ENCODE measurements around the gene ZNF565. TPM values are rescaled to one million over a fixed set of nuclear protein-coding genes. Genes with fewer than 3 reads are reported as not detected.

ZNF565 gene
- total and polyA plus RNA-seq, 7 donors = 2.4 to 7.5 (median 5.3) TPM

GRCh38 chr19:36172852-36173251 lies 41.6 kb downstream of the ZNF565 start:
- H3K4me3 ChIP-seq = no peak overlapping the region
- no peaks in the 10 kb centered on the region for H3K27me3 ChIP-seq
- H3K36me3 ChIP-seq = no peaks in the 10 kb centered on the region
- H3K27ac ChIP-seq = no peak overlapping the region
- H3K4me1 ChIP-seq = peaks cover 0 to 4% (median 2%) of the 10 kb centered on the region in 4 donors
- DNase-seq = no peak
- no peaks in the 10 kb centered on the region for H3K9me3 ChIP-seq
- WGBS, 2 donors = 90 to 94% methylated on average over 5 of the region's 5 CpGs
- intact Hi-C loops (cut with DNase I) = no loop called here
- TF ChIP-seq POLR2A (IDR thresholded peaks at IDR 0.05) (no peak), POLR2AphosphoS5 (IDR thresholded peaks at IDR 0.05) (no peak), EP300 (IDR thresholded peaks at IDR 0.05) (no peak)
- TF ChIP-seq, protein P1, sequence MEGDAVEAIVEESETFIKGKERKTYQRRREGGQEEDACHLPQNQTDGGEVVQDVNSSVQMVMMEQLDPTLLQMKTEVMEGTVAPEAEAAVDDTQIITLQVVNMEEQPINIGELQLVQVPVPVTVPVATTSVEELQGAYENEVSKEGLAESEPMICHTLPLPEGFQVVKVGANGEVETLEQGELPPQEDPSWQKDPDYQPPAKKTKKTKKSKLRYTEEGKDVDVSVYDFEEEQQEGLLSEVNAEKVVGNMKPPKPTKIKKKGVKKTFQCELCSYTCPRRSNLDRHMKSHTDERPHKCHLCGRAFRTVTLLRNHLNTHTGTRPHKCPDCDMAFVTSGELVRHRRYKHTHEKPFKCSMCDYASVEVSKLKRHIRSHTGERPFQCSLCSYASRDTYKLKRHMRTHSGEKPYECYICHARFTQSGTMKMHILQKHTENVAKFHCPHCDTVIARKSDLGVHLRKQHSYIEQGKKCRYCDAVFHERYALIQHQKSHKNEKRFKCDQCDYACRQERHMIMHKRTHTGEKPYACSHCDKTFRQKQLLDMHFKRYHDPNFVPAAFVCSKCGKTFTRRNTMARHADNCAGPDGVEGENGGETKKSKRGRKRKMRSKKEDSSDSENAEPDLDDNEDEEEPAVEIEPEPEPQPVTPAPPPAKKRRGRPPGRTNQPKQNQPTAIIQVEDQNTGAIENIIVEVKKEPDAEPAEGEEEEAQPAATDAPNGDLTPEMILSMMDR (IDR thresholded peaks at IDR 0.05) = no peak

GRCh38 chr19:36169084-36169760 lies 45.2 kb downstream of the ZNF565 start:
- TF ChIP-seq, protein P1 (IDR thresholded peaks at IDR 0.05) = no peak
- TF ChIP-seq POLR2AphosphoS5 (IDR thresholded peaks at IDR 0.05) (no peak), EP300 (IDR thresholded peaks at IDR 0.05) (no peak), POLR2A (IDR thresholded peaks at IDR 0.05) (no peak)
- H3K4me1 ChIP-seq = peaks cover 0 to 4% (median 2%) of the 10 kb centered on the region in 4 donors
- no peak for DNase-seq
- peak overlapping the region; percentile 21 to 67 (median 38) for H3K27ac ChIP-seq
- peaks cover 0 to 16% (median 0%) of the 10 kb centered on the region in 4 donors for H3K36me3 ChIP-seq
- WGBS, 2 donors = 14 to 56% methylated on average over 9 of the region's 9 CpGs
- H3K27me3 ChIP-seq = no peaks in the 10 kb centered on the region
- no peak overlapping the region for H3K4me3 ChIP-seq
- H3K9me3 ChIP-seq = no peaks in the 10 kb centered on the region
- intact Hi-C loops (cut with DNase I) = no loop called here

- Histone ChIP-seq H3K4me3 (no peak overlapping the region), H3K9me3 (no peaks in the 10 kb centered on the region), H3K36me3 (peaks cover 0 to 16% (median 0%) of the 10 kb centered on the region in 4 donors), H3K4me1 (no peaks in the 10 kb centered on the region), H3K27ac (no peak overlapping the region), H3K27me3 (no peaks in the 10 kb centered on the region)
- DNase-seq = no peak
- TF ChIP-seq POLR2A (IDR thresholded peaks at IDR 0.05) = no peak
- TF ChIP-seq, protein P1 (IDR thresholded peaks at IDR 0.05) = no peak
- TF ChIP-seq EP300 (IDR thresholded peaks at IDR 0.05) = no peak
- TF ChIP-seq POLR2AphosphoS5 (IDR thresholded peaks at IDR 0.05) = no peak
- intact Hi-C loops (cut with DNase I) = no loop called here
- 95 to 97% methylated on average over 12 of the region's 12 CpGs for WGBS, 2 donors
These were observed 50.7 kb downstream of the ZNF565 start for GRCh38 chr19:36163813-36164212.

DNA sequence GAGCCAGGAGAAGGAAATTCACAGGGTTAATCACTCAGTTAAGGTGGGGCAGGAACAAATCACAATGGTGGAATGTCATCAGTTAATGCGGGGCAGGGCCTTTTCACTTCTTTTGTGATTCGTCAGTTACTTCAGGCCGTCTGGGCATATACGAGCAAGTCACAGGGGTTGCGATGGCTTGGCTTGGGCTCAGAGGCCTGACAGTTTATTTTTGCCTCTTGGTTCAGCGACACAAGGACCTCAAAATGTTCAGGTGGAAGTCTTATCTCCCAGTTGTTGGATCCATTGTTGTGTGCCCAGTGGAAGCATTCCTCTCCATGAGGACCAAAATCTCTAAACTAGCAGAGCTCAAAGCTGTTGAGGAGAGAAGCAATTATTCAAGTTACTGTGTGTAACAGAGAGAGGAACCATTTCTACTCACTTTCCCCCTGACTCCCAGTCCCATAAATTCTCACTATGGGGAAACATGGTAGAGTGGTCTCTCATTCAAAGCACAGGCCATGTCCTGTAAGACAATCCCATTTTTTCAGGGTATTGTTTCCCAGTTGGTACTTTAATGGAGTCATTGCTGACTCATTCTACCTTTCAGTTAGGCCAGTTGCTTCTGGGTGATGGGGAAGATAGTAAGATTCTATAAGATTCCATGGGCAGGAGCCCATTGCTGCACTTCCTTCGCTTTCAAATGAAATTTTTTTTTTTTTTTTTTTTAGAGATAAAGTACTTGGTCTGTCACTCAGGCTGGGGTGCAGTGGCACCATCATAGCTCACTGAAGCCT lies 53.5 kb downstream of the ZNF565 start:
- no peak overlapping the region for H3K27ac ChIP-seq
- H3K9me3 ChIP-seq = no peaks in the 10 kb centered on the region
- TF ChIP-seq, protein P1 (IDR thresholded peaks at IDR 0.05) = no peak
- TF ChIP-seq EP300 (IDR thresholded peaks at IDR 0.05) (no peak), POLR2AphosphoS5 (IDR thresholded peaks at IDR 0.05) (no peak), POLR2A (IDR thresholded peaks at IDR 0.05) (no peak)
- H3K4me3 ChIP-seq = no peak overlapping the region
- H3K27me3 ChIP-seq = no peaks in the 10 kb centered on the region
- no peak for DNase-seq
- 93% methylated on average over 7 of the region's 7 CpGs for WGBS, 2 donors
- intact Hi-C loops (cut with DNase I) = no loop called here
- no peaks in the 10 kb centered on the region for H3K4me1 ChIP-seq
- peaks cover 0 to 6% (median 0%) of the 10 kb centered on the region in 4 donors for H3K36me3 ChIP-seq

Measured in sigmoid colon (tissue), 7 donors.